Spleen (tissue), 7 donors: Measurements from ENCODE around the gene DGKB.

Experiments used
- CTCF ChIP-seq, 11 experiments: fragments of 200-600 bp in 7 of 11; fragments of 450-650 bp in 4 of 11; sonication (generic) in 4 of 11; IDR thresholded peaks in 8 of 11; conservative IDR thresholded peaks in 3 of 11; 1 replicate in 7 of 11; 2 replicates in 4 of 11; pipeline versions ENCODE4 v1.4.0 to v1.8.0; 2016 to 2021; ENCODE audit warnings: antibody characterized with exemption in 11 of 11, inconsistent platforms in 4 of 11, mild to moderate bottlenecking in 1 of 11
- POLR2A ChIP-seq, 3 donors: fragments of 450-650 bp; IDR thresholded peaks; one replicate each; pipeline ENCODE4 v1.5.1; 2017; ENCODE audit warnings: antibody characterized with exemption in 3 of 3, mild to moderate bottlenecking in 1 of 3
- POLR2AphosphoS5 ChIP-seq, 3 donors: sonication (generic); formaldehyde crosslinking; IDR thresholded peaks; one replicate each; pipeline ENCODE4 v1.5.1; 2017; ENCODE audit warnings: antibody characterized with exemption in 3 of 3
- donor health status: DM: no; HTN: no; CAD: no; lungs with moderate emphysema.
- donor health status: DM: no; HTN: no; CAD: no.
- donor health status: DM: no; HTN: no; CAD: no.

GRCh38 chr7:14717816-14718215, 184.7 kb downstream of the DGKB start:
- no peak for TF ChIP-seq POLR2A (IDR thresholded peaks at IDR 0.05)
- TF ChIP-seq CTCF (IDR thresholded peaks at IDR 0.05 in 8 of 11, conservative IDR thresholded peaks at IDR 0.05 in 3 of 11) = peak in 4 of 11 experiments; percentile 20 to 46 (median 44)
- no peak for TF ChIP-seq POLR2AphosphoS5 (IDR thresholded peaks at IDR 0.05)
